Neural progenitor cell (in vitro differentiated cells): Measurements from ENCODE around the gene RASGRP4.

ENCODE experiments used
- CTCF ChIP-seq: fragments of 200-600 bp; sonication (generic); IDR thresholded peaks from 2 replicates; pipeline ENCODE4 v1.5.1; 2017; ENCODE audit warnings: antibody characterized with exemption, mild to moderate bottlenecking
- EZH2 ChIP-seq: fragments of 200-600 bp; sonication (generic); IDR thresholded peaks from 2 replicates; pipeline ENCODE4 v1.6.1; 2017; ENCODE audit warnings: antibody characterized with exemption, mild to moderate bottlenecking, moderate library complexity
- EZH2phosphoT487 ChIP-seq: fragments of 200-600 bp; sonication (generic); IDR thresholded peaks from 2 replicates; pipeline ENCODE4 v1.6.1; 2017; ENCODE audit warnings: antibody characterized with exemption

DNA sequence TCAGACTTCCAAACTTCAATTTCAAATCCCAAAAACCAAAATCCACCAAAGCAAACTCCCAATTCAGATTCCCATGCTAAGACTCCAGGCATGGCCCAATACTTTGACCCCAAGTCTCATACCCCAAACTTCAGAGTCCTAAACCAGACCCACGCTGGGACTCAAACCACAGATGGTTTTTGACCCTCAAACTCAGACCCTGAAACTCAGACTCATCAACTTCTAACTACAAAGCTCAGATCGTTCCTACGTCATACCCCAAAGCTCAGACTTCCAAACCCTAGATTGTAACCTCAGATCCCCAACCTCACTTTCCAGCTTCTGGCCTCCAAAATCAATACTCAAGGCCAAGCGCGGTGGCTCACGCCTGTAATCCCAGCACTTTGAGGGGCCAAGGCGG, 19.3 kb upstream of the RASGRP4 start:
- no peak for TF ChIP-seq CTCF
- no peak for TF ChIP-seq EZH2
- TF ChIP-seq EZH2phosphoT487: no peak
